Ovary (tissue), 3 donors: ENCODE data around the gene QSOX1.

ENCODE experiments used
- CTCF ChIP-seq, 3 donors: fragments of 450-650 bp in 2 of 3; fragments of 200-600 bp in 1 of 3; IDR thresholded peaks; one replicate each; pipeline versions ENCODE4 v1.5.1 to v1.8.0; 2016 to 2022; ENCODE audit warnings: antibody characterized with exemption in 3 of 3, mild to moderate bottlenecking in 1 of 3
- POLR2A ChIP-seq: fragments of 450-650 bp; IDR thresholded peaks from one replicate; pipeline ENCODE4 v1.6.1; 2017; ENCODE audit warnings: antibody characterized with exemption, mild to moderate bottlenecking, moderate library complexity
- donor health status: DM: no; HTN: no; CAD: no.

- TF ChIP-seq CTCF (IDR thresholded peaks at IDR 0.05) (no peak), POLR2A (no peak)
Observed at GRCh38 chr1:180117764-180118116, 36.9 kb upstream of the QSOX1 start.
